ENCODE data around the gene SMIM36. TPM values are rescaled to one million over a fixed set of nuclear protein-coding genes. Genes with fewer than 3 reads are reported as not detected.
"Not testable (repeated sequence)": the region's sequence is repeated elsewhere in the genome, so short reads cannot be mapped to it uniquely, and the experiment has no call there.

Gene SMIM36
- total RNA-seq, 2 experiments from 2014 or later, result not detected

DNA sequence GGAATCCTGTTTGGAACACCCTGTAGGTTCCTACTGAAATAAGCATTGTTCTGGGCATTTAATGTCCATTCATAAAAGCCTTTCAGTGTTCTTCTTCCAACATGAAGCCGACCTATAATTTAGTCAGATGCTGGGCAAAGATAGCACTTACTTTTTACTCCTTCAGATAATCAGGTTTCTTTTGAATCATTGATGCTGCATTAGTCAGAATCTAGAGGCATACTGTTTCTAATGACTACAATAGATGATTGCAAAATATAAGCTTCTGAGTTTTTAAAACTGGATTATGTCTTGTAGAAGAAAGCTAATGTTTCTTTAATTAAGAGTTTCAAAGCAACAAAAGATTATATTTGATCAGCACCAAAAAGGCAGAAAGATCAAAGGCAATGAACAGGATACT lies 105.7 kb downstream of the SMIM36 start:
- H2AFZ ChIP-seq (ENCODE audit: low read length), result no peak overlapping the region
- H3K4me2 ChIP-seq (ENCODE audit: low read length), result no peak overlapping the region
- no peak overlapping the region for H3K4me3 ChIP-seq (ENCODE audit: low read depth, low read length, poor library complexity, severe bottlenecking)
- intact Hi-C loops (cut with micrococcal nuclease; ENCODE audit: unreplicated experiment), result no loop called here
- CTCF ChIA-PET (ENCODE audit: unreplicated experiment), result no interaction called here
- peaks cover 6% of the 10 kb centered on the region for H3K4me1 ChIP-seq (ENCODE audit: insufficient read depth, low read length, poor library complexity, severe bottlenecking)
- H3K36me3 ChIP-seq (ENCODE audit: insufficient read depth, low read length), result peaks cover 96% of the 10 kb centered on the region
- H3K9me3 ChIP-seq (ENCODE audit: low read length), result no peaks in the 10 kb centered on the region
- no peaks in the 10 kb centered on the region for H3K9me2 ChIP-seq (ENCODE audit: insufficient read depth, low read length)
- POLR2A ChIA-PET, result interaction anchor here (0.6 to 1.4 kb wide), 4 partner anchors 12 to 663 kb away, joined by 3 read pairs; no protein-coding TSS in a partner anchor
- H3K79me2 ChIP-seq (ENCODE audit: insufficient read depth, low read depth, low read length), result no peaks in the 10 kb centered on the region
- H4K20me1 ChIP-seq (ENCODE audit: insufficient read depth, low read length), result no peaks in the 10 kb centered on the region
- no peak for TF ChIP-seq EZH2phosphoT487 (IDR thresholded peaks at IDR 0.05; ENCODE audit: borderline replicate concordance, low read depth, low read length)
- TF ChIP-seq, protein P1, sequence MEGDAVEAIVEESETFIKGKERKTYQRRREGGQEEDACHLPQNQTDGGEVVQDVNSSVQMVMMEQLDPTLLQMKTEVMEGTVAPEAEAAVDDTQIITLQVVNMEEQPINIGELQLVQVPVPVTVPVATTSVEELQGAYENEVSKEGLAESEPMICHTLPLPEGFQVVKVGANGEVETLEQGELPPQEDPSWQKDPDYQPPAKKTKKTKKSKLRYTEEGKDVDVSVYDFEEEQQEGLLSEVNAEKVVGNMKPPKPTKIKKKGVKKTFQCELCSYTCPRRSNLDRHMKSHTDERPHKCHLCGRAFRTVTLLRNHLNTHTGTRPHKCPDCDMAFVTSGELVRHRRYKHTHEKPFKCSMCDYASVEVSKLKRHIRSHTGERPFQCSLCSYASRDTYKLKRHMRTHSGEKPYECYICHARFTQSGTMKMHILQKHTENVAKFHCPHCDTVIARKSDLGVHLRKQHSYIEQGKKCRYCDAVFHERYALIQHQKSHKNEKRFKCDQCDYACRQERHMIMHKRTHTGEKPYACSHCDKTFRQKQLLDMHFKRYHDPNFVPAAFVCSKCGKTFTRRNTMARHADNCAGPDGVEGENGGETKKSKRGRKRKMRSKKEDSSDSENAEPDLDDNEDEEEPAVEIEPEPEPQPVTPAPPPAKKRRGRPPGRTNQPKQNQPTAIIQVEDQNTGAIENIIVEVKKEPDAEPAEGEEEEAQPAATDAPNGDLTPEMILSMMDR (conservative IDR thresholded peaks at IDR 0.05; ENCODE audit: low read length), result no peak
- no peak for DNase-seq (ENCODE audit: low spot score)
- TSS peak; percentile 25 for BruUV-seq (replicated peaks)
- H3K27ac ChIP-seq (ENCODE audit: low read depth, low read length, poor library complexity, severe bottlenecking), result no peak overlapping the region

DNA sequence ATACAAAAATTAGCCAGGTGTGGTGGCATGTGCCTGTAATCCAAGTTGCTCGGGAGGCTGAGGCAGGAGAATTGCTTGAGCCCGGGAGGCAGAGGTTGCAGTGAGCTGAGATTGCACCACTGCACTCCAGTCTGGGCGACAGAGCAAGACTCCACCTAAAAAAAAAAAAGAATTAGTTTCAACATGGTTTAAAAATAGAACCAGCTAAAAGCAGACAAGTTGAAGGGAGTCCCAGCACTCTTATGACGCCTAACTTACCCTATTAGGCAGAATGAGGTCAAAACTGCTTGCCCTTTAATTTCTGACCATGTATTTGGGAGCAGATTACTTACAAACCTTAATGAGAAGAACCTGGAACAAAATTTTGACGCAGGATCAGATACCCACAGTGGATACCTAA lies 107.1 kb downstream of the SMIM36 start:
- H3K79me2 ChIP-seq (ENCODE audit: insufficient read depth, low read depth, low read length); H2AFZ ChIP-seq (ENCODE audit: low read length); H3K9me3 ChIP-seq (ENCODE audit: low read length); H3K4me1 ChIP-seq (ENCODE audit: insufficient read depth, low read length, poor library complexity, severe bottlenecking); POLR2A ChIA-PET; DNase-seq (ENCODE audit: low spot score); H4K20me1 ChIP-seq (ENCODE audit: insufficient read depth, low read length); H3K9me2 ChIP-seq (ENCODE audit: insufficient read depth, low read length); H3K4me2 ChIP-seq (ENCODE audit: low read length); BruUV-seq (replicated peaks); CTCF ChIA-PET (ENCODE audit: unreplicated experiment); H3K27ac ChIP-seq (ENCODE audit: low read depth, low read length, poor library complexity, severe bottlenecking); H3K4me3 ChIP-seq (ENCODE audit: low read depth, low read length, poor library complexity, severe bottlenecking): not testable (repeated sequence)
- intact Hi-C loops (cut with micrococcal nuclease; ENCODE audit: unreplicated experiment), result loop anchor here (5.0 kb wide), 1 partner anchor 108 kb away; the partner anchor contains the start of gene SMIM36
- peaks cover 96% of the 10 kb centered on the region for H3K36me3 ChIP-seq (ENCODE audit: insufficient read depth, low read length)

DNA sequence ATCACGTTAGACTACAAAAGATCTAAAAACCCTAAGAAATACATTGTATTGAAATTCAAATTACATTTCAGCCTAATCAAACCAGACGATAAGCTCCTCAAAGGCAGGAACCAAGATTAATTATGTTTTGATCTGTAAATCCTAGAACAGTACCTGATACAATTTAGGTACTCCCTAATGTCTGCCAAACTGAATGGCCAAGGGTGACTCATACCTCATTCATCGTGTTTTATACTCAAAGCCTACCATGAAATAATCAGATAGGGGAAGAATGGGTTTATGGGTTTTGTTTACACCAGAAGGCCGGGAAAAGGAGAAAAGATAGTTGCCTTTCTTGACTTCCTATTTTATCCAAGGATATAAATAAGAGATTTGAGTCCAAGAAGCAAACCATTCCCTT lies 108.9 kb downstream of the SMIM36 start:
- Histone ChIP-seq H3K27ac (ENCODE audit: low read depth, low read length, poor library complexity, severe bottlenecking) (no peak overlapping the region), H3K36me3 (ENCODE audit: insufficient read depth, low read length) (peaks cover 95% of the 10 kb centered on the region), H3K4me3 (ENCODE audit: low read depth, low read length, poor library complexity, severe bottlenecking) (no peak overlapping the region), H4K20me1 (ENCODE audit: insufficient read depth, low read length) (no peaks in the 10 kb centered on the region), H3K9me3 (ENCODE audit: low read length) (no peaks in the 10 kb centered on the region), H3K4me2 (ENCODE audit: low read length) (no peak overlapping the region), H3K79me2 (ENCODE audit: insufficient read depth, low read depth, low read length) (no peaks in the 10 kb centered on the region), H3K4me1 (ENCODE audit: insufficient read depth, low read length, poor library complexity, severe bottlenecking) (peaks cover 6% of the 10 kb centered on the region), H2AFZ (ENCODE audit: low read length) (no peak overlapping the region), H3K9me2 (ENCODE audit: insufficient read depth, low read length) (no peaks in the 10 kb centered on the region)
- TF ChIP-seq, protein P1 (conservative IDR thresholded peaks at IDR 0.05; ENCODE audit: low read length), result no peak
- TF ChIP-seq EZH2phosphoT487 (IDR thresholded peaks at IDR 0.05; ENCODE audit: borderline replicate concordance, low read depth, low read length), result no peak
- BruUV-seq (replicated peaks), result no TSS peak
- intact Hi-C loops (cut with micrococcal nuclease; ENCODE audit: unreplicated experiment), result loop anchor here (5.0 kb wide), 1 partner anchor 110 kb away; the partner anchor contains the start of gene SMIM36
- no peak for DNase-seq (ENCODE audit: low spot score)
- POLR2A ChIA-PET, result interaction anchor here (0.6 to 2.3 kb wide), 3 partner anchors 12 to 234 kb away, joined by 3 to 12 read pairs (median 3); no protein-coding TSS in a partner anchor
- CTCF ChIA-PET (ENCODE audit: unreplicated experiment), result no interaction called here

Small RNA genes within 50 kb of the gene (small RNA-seq; reads per million reads assigned to genes)
- 0.52 reads per million, percentile 7 among the genes with 10 or more reads in this experiment for gene RNU6-1249P

Other genes with a start within 250 kb of the SMIM36 start
- gene HLF, start 246.5 kb downstream of the SMIM36 start, total RNA-seq (2014; rRNA removed; shearing (Covaris generic)), result 0.13 TPM in 1 of 2 replicates, not detected in the other
- gene HLF, start 246.5 kb downstream of the SMIM36 start, total RNA-seq (2022), result not detected in 2 replicates
- 41.4 and 42.7 TPM in 2 replicates for gene MMD, start 89.6 kb downstream of the SMIM36 start, total RNA-seq (2014; rRNA removed; shearing (Covaris generic))
- gene MMD, start 89.6 kb downstream of the SMIM36 start, total RNA-seq (2022), result 43.8 and 48.4 TPM in 2 replicates
- gene TMEM100, start 211.4 kb upstream of the SMIM36 start, total RNA-seq (2014; rRNA removed; shearing (Covaris generic)), result 0.38 and 0.41 TPM in 2 replicates
- 0.30 TPM in 1 of 2 replicates, not detected in the other for gene TMEM100, start 211.4 kb upstream of the SMIM36 start, total RNA-seq (2022)
- gene PCTP, start 239.6 kb upstream of the SMIM36 start, total RNA-seq (2014; rRNA removed; shearing (Covaris generic)), result 1.9 and 6.1 TPM in 2 replicates
- 9.3 and 9.4 TPM in 2 replicates for gene PCTP, start 239.6 kb upstream of the SMIM36 start, total RNA-seq (2022)